ENCODE measurements around the gene IL23A.
A peak's percentile ranks its signal among the peaks of the same experiment; 100 is the strongest.
"Not testable (repeated sequence)": the region's sequence is repeated elsewhere in the genome, so short reads cannot be mapped to it uniquely, and the experiment has no call there.

IL23A gene

GRCh38 chr12:56311003-56311402 is 27.7 kb upstream of the IL23A start:
- DNase-seq (ENCODE audit: insufficient read length, low spot score) (no peak), FAIRE-seq (no peak)
- TF ChIP-seq CTCF (IDR thresholded peaks at IDR 0.05; ENCODE audit: insufficient read depth, missing control alignments) = no peak

- TF ChIP-seq CTCF (IDR thresholded peaks at IDR 0.05; ENCODE audit: insufficient read depth, missing control alignments) = no peak
- no peak for DNase-seq (ENCODE audit: insufficient read length, low spot score)
- no peak for FAIRE-seq
Measured at GRCh38 chr12:56315249-56315621, 23.4 kb upstream of the IL23A start.

- DNase-seq (ENCODE audit: insufficient read length, low spot score) (peak; percentile 82), FAIRE-seq (no peak)
- TF ChIP-seq CTCF (IDR thresholded peaks at IDR 0.05; ENCODE audit: insufficient read depth, missing control alignments) = peak; percentile 12
Measured at GRCh38 chr12:56315622-56316473, 22.8 kb upstream of the IL23A start, which contains the start of gene CNPY2. Gene CNPY2 (minus strand): TSS chr12:56315988. CDS start chr12:56315217, 771 bp downstream.

GRCh38 chr12:56317675-56318074 is 21.0 kb upstream of the IL23A start:
- TF ChIP-seq CTCF (IDR thresholded peaks at IDR 0.05; ENCODE audit: insufficient read depth, missing control alignments) = no peak
- DNase-seq (ENCODE audit: insufficient read length, low spot score) (no peak), FAIRE-seq (no peak)

GRCh38 chr12:56321027-56321426 is 17.7 kb upstream of the IL23A start:
- DNase-seq (ENCODE audit: insufficient read length, low spot score) (no peak), FAIRE-seq (no peak)
- TF ChIP-seq CTCF (IDR thresholded peaks at IDR 0.05; ENCODE audit: insufficient read depth, missing control alignments) = no peak

GRCh38 chr12:56321610-56322009 is 17.1 kb upstream of the IL23A start:
- not testable (repeated sequence) for DNase-seq (ENCODE audit: insufficient read length, low spot score); FAIRE-seq

- DNase-seq (ENCODE audit: insufficient read length, low spot score) (no peak), FAIRE-seq (no peak)
- TF ChIP-seq CTCF (IDR thresholded peaks at IDR 0.05; ENCODE audit: insufficient read depth, missing control alignments) = no peak
Measured at GRCh38 chr12:56324206-56324605, 14.5 kb upstream of the IL23A start.

Measured in D721Med (cell line).